ENCODE data around the gene IFI35. TPM values are rescaled to one million over a fixed set of nuclear protein-coding genes. Genes with fewer than 3 reads are reported as not detected.
A peak's percentile ranks its signal among the peaks of the same experiment; 100 is the strongest.

IFI35 gene
- total and polyA plus RNA-seq, 9 of the 15 experiments (the other 6 are each of a cell fraction or from before 2014, with no cell fraction given): 4.4 to 13.1 (median 10.2) TPM

- TF ChIP-seq TAF1 (IDR thresholded peaks at IDR 0.05; ENCODE audit: control insufficient read depth, extremely low read depth, insufficient read depth, low read length, severe bottlenecking) (peak; percentile 39), NR2C2 (CRISPR knock-in tag; IDR thresholded peaks at IDR 0.05) (0 out of 2 replicates have a peak, but pooled peaks have one; percentile 12), NR2C2 (tag; IDR thresholded peaks at IDR 0.05) (no peak; the same call in 1 of the 2 replicates), JUND (IDR thresholded peaks at IDR 0.05; ENCODE audit: borderline replicate concordance, low read depth, low read length) (0 out of 2 replicates have a peak, but pooled peaks have one; percentile 7), JUND (tag; IDR thresholded peaks at IDR 0.05; ENCODE audit: borderline replicate concordance, low read depth, low read length) (no peak), HMG20A (CRISPR knock-in tag; conservative IDR thresholded peaks at IDR 0.05) (no peak), MGA (IDR thresholded peaks at IDR 0.05) (peak; percentile 79), ZEB2 (IDR thresholded peaks at IDR 0.05) (0 out of 2 replicates have a peak, but pooled peaks have one; percentile 43), MTA1 (IDR thresholded peaks at IDR 0.05; ENCODE audit: borderline replicate concordance) (0 out of 2 replicates have a peak, but pooled peaks have one; percentile 61), ZNF592 (IDR thresholded peaks at IDR 0.05) (peak; percentile 76), ZKSCAN1 (IDR thresholded peaks at IDR 0.05; ENCODE audit: low read depth, low read length) (no peak), SLC30A9 (CRISPR knock-in tag; IDR thresholded peaks at IDR 0.05) (no peak), NBN (IDR thresholded peaks at IDR 0.05; ENCODE audit: low read depth) (0 out of 2 replicates have a peak, but pooled peaks have one; percentile 29)
Measured at GRCh38 chr17:42980766-42981397, 25.7 kb upstream of the IFI35 start (continued).
